IPS-NIHi11 (cell line): ENCODE data around the gene MAPK10.
"Not testable (repeated sequence)": the region's sequence is repeated elsewhere in the genome, so short reads cannot be mapped to it uniquely, and the experiment has no call there.

Source experiments
- DNase-seq: peaks from one replicate; pipeline ENCODE4 v3.0.0; 2012; ENCODE audit warnings: mixed read lengths, low spot score

MAPK10 gene

DNA sequence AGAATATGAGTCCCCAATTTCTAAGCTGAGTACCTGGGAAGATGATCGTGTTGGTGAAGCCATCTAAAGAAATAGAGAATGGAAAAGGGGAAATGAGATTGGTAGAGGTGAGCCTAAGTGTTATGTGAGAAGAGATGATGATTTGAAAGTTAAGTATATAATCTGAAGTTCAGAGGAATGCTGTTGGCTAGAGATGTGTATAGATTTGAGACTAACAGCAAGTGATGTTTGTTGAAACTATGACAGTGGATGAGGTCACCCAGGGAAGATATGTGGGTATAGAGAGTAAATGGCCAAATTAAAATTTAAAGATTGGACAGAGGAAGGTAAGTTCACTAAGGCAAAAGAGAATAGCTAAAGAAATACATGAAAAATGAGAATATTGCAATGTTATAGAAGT lies 324.2 kb downstream of the MAPK10 start:
- no peak for DNase-seq

DNA sequence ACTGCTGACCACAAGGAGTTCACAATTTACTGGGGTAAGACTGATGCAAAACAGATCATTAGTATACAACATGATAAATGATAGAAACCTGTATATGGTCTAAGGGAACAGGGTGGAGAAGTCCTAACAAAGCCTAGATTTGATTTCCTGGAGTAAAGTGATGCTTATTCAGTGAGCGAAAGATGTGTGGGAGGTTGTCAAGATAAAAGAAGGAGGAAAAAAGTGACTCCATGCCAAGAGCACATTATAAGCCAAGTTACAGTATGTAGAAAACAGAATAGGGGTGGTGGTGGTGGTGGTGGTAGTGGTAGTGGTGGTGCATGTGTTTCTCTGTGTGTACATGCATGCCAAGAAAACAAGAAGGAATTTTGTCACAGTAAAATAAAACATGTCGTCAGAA lies 325.2 kb downstream of the MAPK10 start:
- no peak for DNase-seq

GRCh38 chr4:86033171-86033570 lies 326.7 kb downstream of the MAPK10 start:
- DNase-seq, result no peak

GRCh38 chr4:86032476-86033022 lies 327.3 kb downstream of the MAPK10 start:
- DNase-seq, result no peak

DNA sequence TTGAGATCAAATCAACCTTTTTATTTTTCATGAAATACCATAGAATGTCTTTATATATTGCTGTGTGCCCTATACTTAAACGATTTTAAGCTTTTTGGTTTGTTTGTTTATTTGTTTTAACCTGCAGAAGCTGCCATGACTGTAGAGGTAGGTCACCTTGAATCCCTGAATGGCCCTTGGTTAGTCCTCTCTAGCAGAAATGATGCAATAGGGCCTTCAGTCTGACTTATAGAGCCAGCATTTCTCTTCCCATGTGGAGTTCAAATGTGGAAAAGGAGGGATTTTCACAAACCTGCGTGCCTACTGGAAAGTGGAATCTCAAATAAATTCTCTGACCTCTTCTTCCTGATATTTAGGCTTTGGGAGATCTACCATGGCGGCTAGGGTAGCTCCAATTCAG lies 327.9 kb downstream of the MAPK10 start:
- DNase-seq, result no peak

DNA sequence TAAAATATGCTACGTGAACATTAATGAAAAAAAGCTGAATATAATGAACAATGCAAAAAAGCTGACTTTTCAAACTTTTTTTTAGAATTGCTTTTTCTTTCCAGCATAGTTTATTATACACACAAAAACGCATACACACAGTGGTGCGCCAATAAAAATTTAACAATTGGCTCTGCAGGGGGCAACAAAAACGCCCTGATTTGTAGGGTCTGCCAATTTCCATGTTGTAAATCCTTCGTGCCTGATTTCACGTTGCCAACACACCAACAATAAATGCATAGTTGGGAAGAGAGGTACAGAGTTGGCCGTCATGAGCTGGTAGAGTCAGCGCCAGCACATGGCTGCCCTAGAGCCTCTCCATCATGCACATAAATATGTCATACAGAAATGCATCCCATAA lies 333.1 kb downstream of the MAPK10 start:
- no peak for DNase-seq

DNA sequence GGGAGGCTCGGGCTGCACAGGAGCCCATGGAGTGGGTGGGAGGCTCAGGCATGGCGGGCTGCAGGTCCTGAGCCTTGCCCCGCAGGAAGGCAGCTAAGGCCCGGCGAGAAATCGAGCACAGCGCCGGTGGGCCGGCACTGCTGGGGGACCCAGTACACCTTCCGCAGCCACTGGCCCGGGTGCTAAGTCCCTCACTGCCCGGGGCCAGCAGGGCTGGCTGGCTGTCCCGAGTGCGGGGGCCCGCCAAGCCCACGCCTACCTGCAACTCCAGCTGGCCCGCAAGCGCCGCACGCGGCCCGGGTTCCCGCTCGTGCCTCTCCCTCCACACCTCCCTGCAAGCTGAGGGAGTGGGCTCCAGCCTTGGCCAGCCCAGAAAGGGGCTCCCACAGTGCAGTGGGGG lies 338.2 kb downstream of the MAPK10 start:
- DNase-seq, result not testable (repeated sequence)

GRCh38 chr4:86019906-86020305 lies 339.9 kb downstream of the MAPK10 start:
- DNase-seq, result no peak

DNA sequence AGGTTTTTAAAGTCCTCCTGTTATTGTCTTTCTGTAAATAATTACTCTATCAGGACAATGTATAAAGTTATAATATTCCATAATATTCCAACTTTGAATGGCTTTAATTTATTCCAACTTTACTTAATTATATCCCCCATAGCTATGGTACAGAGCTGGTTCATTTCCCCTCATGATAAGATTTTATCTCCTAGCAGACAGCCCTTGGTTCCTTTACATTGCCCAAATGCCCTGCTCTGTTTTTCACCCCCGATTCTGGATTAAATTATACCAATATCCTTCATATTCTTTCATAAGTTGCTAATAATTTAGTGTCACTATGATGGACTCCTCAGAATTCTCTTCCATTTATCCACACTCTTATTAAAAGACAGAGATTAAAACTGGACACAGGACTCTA lies 340.5 kb downstream of the MAPK10 start:
- no peak for DNase-seq

- DNase-seq, result no peak
Measured at GRCh38 chr4:86015412-86016350, 344.2 kb downstream of the MAPK10 start.

DNA sequence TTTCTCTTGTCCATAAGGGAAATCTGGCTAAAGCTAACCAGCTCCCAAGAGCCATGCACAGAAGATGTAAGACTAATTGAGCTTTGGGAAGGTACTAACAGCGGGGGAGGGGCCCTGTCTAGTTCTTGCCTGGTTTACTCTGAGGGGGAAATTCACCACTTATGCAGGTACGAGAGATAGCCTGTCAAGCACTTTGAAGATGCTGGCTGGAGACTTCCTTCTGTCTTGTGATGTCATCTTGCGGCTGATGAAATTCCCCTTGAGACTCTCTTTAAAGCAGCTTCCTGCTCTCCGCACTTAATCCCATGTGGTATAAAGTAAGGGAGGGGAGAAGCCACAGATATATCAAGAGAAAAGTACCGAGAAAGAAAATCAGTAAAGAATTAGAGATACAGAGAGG lies 345.3 kb downstream of the MAPK10 start:
- peak; percentile 26 for DNase-seq

- DNase-seq, result no peak
Measured at GRCh38 chr4:86013621-86014020, 346.2 kb downstream of the MAPK10 start.

- DNase-seq, result no peak
Measured at GRCh38 chr4:86011117-86011516, 348.7 kb downstream of the MAPK10 start.

- no peak for DNase-seq
Measured at GRCh38 chr4:86007042-86007441, 352.8 kb downstream of the MAPK10 start.

DNA sequence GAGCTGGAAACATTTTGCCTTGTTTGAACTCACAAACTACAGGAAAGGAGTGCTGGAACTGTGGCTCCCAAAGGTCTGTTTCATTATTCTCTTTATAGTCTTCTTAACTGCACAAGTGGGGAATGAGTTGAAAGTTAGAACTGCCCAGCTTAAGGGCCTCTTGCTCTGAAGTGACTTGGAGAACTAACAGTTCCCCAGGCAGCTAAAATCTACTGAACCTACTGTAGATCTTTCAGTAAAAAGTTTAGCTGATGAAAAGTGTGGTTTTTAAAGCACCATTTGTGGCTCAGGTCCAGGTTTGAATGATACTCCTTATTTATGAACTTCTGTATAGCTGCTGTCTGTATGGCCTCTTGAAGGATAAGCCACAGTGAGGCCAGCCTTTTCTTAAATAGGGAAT lies 353.8 kb downstream of the MAPK10 start:
- no peak for DNase-seq

- DNase-seq, result no peak
Measured at GRCh38 chr4:86004030-86004429, 355.8 kb downstream of the MAPK10 start.

DNA sequence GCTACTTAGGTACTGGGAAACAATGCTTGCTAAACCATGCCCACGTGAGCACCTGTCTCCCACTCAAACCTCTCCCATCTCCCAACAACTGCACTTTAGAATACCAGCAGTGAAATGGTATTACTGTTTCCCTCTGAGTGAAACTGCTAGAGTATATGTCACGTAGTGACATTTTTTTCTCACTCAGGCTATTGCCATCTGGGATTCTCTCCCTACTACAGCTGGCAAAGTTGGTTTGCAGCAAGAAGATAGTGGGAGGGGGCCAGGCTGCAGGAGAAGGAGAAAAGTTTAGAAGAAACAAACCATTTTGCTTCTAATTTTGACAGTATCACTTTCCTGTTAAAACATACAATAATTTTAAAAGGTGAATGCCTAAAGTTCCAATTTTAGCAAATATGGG lies 358.3 kb downstream of the MAPK10 start:
- no peak for DNase-seq

GRCh38 chr4:85995361-85995760 lies 364.5 kb downstream of the MAPK10 start:
- no peak for DNase-seq

DNA sequence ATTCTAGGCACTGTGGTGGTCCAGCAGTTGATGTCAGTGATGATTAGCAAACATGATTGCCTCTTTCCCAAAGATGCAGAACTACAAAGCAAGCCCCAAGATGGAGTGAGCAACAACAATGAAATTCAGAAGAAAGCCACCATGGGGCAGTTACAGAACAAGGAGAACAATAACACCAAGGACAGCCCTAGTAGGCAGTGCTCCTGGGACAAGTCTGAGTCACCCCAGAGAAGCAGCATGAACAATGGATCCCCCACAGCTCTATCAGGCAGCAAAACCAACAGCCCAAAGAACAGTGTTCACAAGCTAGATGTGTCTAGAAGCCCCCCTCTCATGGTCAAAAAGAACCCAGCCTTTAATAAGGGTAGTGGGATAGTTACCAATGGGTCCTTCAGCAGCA lies 365.3 kb downstream of the MAPK10 start:
- no peak for DNase-seq

DNA sequence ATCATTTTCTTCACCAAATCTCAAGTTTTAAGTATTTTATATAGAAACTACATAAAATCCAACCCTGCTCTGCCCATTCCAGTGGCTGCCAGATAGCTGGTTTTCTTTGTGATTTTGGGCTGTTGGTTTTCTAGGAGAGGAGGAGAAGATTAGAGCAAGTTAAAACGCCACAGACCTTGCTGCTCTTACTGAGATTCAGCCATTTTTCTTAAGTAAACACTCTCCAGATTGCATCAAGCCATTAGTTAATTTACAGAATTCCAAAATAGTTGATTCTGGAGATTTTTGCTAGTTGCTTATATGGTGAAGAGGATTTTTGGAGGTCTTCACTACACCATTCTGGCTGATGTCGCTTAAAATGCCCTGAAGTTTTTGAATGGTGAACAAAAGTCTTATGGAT lies 366.2 kb downstream of the MAPK10 start:
- no peak for DNase-seq

- no peak for DNase-seq
Measured at GRCh38 chr4:85986266-85986665, 373.6 kb downstream of the MAPK10 start.

DNA sequence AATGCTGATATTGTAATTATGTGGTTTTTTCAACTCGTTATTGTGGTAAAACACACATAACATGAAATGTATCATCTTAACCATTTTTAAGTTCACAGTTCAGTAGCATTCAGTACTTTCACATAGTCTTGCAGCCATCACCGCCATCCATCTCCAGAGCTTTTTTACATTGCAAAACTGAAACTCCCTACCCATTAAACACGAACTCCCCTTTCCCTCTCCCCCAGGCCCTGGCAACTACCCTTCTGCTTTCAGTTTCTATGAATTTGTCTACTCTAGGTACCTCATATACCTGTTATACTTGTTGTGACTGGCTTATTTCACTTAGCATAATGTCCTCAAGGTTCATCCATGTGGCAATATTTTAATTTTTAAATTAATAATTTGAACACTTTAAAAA lies 380.6 kb downstream of the MAPK10 start:
- no peak for DNase-seq

DNA sequence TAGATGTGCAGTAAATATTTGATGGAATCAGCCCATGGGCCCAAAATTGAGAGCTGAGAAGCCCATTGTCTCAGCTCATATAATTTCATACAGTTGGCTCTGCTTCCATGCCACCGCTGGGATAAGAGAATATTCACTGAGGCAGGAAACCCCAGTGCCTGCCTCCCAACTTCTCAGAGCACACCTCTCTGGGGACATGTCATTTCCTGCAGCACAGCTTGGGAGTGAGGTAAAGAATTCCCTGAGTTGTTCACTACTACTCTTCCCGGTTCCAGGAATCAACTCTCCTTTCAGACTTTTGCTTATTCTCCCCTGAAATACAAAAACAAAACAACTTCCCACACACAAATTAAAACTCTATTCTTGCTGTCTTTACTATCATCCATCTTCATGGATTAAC lies 389.3 kb downstream of the MAPK10 start:
- no peak for DNase-seq
